HG03064 (cell line): ENCODE results near the gene LCN12.

Experiments used
- ATAC-seq: cut with Tn5 transposase; IDR thresholded peaks from one replicate; pipeline ENCODE4 v1.9.1; 2021; ENCODE audit warnings: low read depth; ENCODE audit not compliant: unreplicated experiment

LCN12 gene

DNA sequence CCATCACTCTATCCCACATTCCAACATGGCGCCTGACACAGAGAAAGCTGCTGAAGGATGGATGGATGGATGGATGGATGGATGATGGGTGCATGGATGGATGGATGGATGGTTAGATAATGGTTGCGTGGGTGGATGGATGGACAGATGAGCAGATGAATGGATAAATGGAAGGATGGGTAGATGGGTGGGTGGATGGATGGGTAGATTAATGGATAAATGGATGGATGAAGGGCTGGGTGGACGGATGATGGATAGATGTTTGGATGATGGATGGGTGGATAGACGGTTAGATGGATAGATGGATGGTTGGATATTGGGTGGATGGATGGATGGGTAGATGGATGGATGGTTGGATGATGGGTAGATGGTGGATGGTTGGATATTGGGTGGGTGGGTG, 4.5 kb downstream of the LCN12 start:
- no peak for ATAC-seq

- no peak for ATAC-seq
Observed at GRCh38 chr9:136957461-136957860, 5.4 kb downstream of the LCN12 start.

DNA sequence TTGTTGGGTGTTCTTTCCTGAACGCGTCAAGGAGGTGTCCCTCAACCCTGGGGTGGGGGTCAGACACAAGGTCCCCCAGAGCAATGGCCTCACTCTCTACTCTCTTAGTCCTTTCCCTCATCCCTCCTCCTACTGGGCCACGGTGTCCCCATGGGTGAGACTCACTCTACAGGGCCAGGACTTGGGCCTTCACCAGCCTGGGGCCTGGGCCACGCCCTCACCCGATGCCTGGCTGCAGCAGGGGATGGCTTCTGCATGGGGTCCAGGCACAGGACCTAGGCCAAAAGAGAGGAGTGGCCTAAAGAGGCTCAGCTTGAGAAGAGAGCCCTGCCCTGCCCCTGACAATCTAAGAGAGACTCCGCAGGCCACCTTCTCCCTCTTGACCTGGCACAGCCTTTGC, 5.8 kb downstream of the LCN12 start:
- no peak for ATAC-seq

GRCh38 chr9:136958473-136958872, 6.4 kb downstream of the LCN12 start:
- ATAC-seq = no peak

DNA sequence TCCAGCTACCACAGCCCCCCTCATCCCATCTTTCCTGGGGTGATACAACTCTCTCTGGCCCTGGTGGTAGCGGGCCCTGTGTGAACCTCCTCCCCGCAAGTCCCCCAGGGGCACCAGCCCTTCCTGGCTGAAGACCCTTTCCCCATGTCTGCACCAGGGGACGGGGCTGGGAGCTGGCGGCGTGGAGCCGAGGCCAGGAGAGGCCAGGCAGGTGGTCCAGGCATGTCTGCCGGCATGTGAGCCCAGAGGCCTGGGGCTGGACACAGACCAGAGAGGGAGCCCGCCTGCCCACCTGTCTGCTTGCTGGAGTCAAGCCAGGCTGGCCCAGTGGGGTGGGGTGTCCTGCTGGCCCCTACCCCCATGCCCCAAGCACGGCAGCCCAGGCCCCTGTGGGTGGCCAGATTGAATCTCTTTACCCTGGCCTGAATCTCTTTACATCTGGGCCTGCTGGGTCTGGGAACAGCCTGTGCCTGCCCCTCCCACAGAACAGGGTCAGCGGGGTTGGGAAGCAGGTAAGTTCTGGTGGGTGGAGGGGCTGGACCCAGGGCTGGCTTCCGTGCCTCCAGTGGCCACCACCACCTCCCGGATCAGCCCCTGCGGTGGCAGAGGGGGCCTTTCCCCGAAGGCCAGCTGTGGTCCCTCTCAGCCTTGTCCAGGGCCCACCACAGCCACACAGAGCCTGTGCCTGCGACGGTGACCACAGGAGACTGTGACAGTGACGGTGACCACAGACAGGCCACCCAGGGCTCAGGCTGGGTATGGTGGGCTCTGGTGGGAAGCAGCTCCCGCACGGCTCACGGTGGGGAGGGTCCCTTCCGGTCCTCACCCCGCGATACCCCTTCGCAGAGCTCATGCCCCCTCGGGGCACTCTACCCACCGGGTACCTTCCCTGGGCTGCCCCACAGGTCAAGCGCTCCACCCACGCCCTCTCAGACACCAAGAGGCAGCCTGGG, 7.1 kb downstream of the LCN12 start:
- ATAC-seq = no peak

DNA sequence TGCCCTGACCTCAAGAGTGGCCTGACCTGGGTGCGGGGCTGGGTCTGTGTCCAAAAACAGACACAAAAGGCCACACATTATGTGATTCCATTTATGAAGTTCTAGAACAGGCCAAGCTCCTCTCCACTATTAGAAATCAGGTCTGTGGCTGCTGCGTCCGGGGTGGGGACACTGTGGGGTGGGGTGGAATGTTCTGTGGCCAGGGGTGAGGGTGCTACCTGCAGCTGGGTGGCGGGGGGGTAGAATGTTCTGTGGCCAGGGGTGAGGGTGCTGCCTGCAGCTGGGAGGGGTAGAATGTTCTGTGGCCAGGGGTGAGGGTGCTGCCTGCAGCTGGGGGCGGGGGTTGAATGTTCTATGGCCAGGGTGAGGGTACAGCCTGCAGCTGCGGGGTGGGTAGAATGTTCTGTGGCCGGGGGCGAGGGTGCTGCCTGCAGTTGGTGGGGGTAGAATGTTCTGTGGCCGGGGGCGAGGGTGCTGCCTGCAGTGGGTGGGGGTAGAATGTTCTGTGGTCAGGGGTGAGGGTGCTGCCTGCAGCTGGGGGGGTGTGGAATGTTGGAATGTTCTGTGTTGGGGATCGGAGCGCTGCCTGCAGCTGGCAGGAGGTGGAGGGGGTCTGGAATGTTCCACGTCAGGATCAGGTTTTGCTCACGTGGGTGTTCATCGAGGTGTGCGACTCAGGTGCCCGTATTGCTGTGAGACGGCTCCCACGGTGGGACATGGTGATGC, 8.3 kb downstream of the LCN12 start:
- ATAC-seq = no peak

DNA sequence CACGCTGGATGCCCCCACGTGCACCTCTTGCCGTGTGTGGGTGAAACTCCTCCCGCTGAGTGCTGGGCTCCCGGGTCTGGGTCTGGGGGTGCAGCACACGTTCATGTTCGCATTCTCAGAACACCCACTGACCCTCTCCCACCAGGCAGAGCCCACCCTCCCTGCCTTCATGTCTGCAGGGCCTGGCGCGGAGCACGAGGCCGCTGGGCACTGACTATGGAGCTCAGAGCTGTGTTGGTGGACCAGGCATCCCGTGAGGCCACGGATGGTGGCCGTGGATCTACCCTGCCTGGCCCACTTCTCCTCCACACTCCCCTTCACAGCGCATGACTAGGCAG, 8.8 kb downstream of the LCN12 start:
- no peak for ATAC-seq

- ATAC-seq = no peak
Observed at GRCh38 chr9:136961279-136962065, 9.4 kb downstream of the LCN12 start.

GRCh38 chr9:136962163-136962562, 10.1 kb downstream of the LCN12 start:
- ATAC-seq = no peak

- ATAC-seq = no peak
Observed at GRCh38 chr9:136962701-136963248, 10.7 kb downstream of the LCN12 start.

DNA sequence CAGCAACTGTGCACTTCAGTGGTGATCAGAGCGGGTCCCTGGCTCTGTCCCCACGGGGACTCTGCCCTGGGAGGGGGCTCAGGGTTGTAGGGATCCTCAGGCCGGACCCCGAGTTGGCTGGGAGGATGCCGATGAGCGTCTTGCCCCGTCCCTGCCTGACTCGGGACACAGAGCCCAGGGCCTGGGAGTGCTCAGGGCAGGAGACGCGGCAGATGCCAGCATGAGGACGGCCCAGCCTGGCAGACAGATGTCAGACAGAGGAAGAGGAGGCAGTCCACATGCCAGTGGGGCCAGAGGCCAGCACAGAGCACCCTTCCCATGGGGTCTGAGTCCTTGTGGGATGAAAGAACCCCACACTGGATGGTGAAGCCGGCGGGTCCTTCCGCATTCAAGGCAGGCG, 11.3 kb downstream of the LCN12 start:
- ATAC-seq = no peak

DNA sequence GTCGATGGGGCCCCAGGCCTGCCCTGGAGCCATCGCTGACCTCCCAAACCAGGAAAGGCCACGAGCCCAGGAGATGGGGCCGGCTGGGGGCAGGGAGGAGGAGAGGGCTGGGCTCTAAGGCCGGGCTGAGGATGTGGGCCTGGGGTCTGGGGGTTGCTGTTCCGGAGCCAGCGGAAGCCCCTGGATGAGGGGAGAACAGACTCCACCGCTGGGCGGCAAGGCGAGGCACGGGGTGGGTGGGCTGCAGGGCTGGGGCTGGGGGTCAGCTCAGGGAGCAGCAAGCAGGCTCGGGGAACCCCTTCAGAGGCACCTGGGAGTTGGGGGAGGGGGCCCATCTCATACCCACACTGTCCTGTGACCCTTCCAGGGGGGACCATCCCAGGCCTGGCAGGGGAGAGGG, 11.7 kb downstream of the LCN12 start:
- ATAC-seq = no peak

DNA sequence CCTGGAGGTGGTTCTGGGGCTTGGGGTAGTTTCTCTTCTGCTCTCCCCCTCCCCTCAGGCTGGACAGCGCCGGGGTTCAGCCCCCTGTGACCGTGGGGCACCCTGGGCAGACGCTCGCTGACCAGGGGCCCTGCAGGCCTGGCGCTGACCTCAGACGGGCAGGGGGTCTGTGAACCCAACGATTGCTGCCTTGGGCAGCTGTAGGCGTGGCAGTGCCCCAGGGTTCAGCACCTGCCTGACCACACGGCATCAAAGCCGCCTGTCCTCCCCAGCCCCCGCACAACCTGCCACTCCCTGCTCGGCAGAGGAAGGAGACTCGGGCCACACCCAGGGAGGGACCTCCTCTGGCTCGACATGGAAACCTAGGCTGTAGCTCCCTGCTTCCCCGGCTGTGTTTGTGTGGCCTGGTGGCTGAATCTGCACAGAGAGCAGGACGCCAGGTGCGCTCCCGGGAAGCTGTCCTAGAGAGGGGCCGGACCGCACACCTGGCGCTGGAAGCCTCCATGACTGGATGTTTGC, 12.2 kb downstream of the LCN12 start:
- no peak for ATAC-seq

GRCh38 chr9:136964833-136965422, 12.9 kb downstream of the LCN12 start:
- no peak for ATAC-seq

GRCh38 chr9:136965771-136966484, 13.9 kb downstream of the LCN12 start:
- ATAC-seq = no peak

- no peak for ATAC-seq
Observed at GRCh38 chr9:136968333-136969127, 16.5 kb downstream of the LCN12 start.

- no peak for ATAC-seq
Observed at GRCh38 chr9:136969150-136969549, 17.1 kb downstream of the LCN12 start.

GRCh38 chr9:136969774-136970173, 17.7 kb downstream of the LCN12 start:
- no peak for ATAC-seq

DNA sequence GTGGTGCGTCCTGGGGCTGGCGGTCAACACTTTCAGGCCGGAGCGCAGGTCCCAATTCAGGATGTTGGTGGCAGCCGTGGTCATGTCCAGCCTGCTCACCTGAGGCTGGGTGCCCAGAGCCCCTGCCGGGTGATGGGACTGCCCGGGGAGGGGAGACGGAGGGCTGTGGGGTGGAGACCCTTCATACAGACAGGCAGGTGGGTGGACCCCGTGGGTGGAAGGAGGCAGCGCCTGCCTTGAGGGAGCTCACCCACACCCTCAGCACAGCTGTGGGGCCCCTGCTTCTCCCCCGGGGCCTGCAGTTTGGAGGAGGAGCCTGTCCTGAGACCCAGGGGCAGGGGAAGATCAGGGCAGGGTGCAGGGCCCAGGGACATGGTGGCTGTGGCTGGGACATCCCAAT, 18.3 kb downstream of the LCN12 start:
- no peak for ATAC-seq
